ENCODE measurements around the gene LCTL.

DNA sequence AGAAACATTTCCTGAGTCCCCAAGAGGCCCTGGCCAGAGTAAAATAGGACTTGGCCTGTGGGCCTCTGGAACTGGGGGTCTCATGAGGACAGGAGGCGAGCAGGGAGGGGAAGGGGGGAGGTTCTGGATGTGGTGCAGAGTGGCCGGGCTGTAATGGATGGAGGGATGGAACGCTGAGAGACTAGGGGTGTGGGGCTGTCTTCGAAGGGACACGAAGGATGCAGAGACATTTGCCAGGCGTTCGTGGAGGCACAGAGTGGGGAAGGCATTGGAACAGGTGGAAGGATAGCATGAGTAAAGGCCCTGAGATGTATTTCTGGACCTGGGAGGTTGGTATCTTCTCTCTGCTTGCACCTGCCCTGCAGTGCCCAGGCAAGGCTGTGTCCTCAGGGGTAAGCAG is 2.1 kb upstream of the LCTL start:
- no peak for TF ChIP-seq POLR2A (IDR thresholded peaks at IDR 0.05)
- TF ChIP-seq, protein P1, sequence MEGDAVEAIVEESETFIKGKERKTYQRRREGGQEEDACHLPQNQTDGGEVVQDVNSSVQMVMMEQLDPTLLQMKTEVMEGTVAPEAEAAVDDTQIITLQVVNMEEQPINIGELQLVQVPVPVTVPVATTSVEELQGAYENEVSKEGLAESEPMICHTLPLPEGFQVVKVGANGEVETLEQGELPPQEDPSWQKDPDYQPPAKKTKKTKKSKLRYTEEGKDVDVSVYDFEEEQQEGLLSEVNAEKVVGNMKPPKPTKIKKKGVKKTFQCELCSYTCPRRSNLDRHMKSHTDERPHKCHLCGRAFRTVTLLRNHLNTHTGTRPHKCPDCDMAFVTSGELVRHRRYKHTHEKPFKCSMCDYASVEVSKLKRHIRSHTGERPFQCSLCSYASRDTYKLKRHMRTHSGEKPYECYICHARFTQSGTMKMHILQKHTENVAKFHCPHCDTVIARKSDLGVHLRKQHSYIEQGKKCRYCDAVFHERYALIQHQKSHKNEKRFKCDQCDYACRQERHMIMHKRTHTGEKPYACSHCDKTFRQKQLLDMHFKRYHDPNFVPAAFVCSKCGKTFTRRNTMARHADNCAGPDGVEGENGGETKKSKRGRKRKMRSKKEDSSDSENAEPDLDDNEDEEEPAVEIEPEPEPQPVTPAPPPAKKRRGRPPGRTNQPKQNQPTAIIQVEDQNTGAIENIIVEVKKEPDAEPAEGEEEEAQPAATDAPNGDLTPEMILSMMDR (IDR thresholded peaks at IDR 0.05), result no peak

Measured in breast epithelium (tissue), 3 donors.